HG02623 (cell line): Measurements from ENCODE around the gene LRP1.

Experiments used
- ATAC-seq: cut with Tn5 transposase; IDR thresholded peaks from one replicate; pipeline ENCODE4 v1.9.1; 2021; ENCODE audit warnings: moderate library complexity; ENCODE audit not compliant: unreplicated experiment

Gene LRP1

GRCh38 chr12:57242691-57243454 is 114.6 kb downstream of the LRP1 start:
- no peak for ATAC-seq

- no peak for ATAC-seq
Measured at GRCh38 chr12:57243521-57244311, 115.4 kb downstream of the LRP1 start.

GRCh38 chr12:57244312-57244696 is 116.0 kb downstream of the LRP1 start:
- ATAC-seq = no peak

GRCh38 chr12:57247041-57247440 is 118.8 kb downstream of the LRP1 start:
- ATAC-seq = no peak

- ATAC-seq = no peak
Measured at GRCh38 chr12:57248934-57249742, 120.9 kb downstream of the LRP1 start.

- ATAC-seq = no peak
Measured at GRCh38 chr12:57250541-57250940, 122.3 kb downstream of the LRP1 start.

GRCh38 chr12:57250956-57251355 is 122.7 kb downstream of the LRP1 start, which contains the start of gene STAC3:
STAC3 (minus strand) TSS chr12:57251187; CDS start chr12:57249636, 1,551 bp downstream.
- ATAC-seq = no peak

- no peak for ATAC-seq
Measured at GRCh38 chr12:57254506-57255280, 126.4 kb downstream of the LRP1 start.

GRCh38 chr12:57255916-57256315 is 127.6 kb downstream of the LRP1 start:
- ATAC-seq = no peak

- no peak for ATAC-seq
Measured at GRCh38 chr12:57258977-57259970, 131.0 kb downstream of the LRP1 start.

GRCh38 chr12:57260366-57260765 is 132.1 kb downstream of the LRP1 start:
- no peak for ATAC-seq

GRCh38 chr12:57261428-57261865 is 133.2 kb downstream of the LRP1 start:
- no peak for ATAC-seq

- ATAC-seq = no peak
Measured at GRCh38 chr12:57262126-57262822, 134.0 kb downstream of the LRP1 start.
